ENCODE data around the gene IZUMO1. TPM values are rescaled to one million over a fixed set of nuclear protein-coding genes. Genes with fewer than 3 reads are reported as not detected.

Gene IZUMO1
- total and polyA plus RNA-seq, 9 of the 15 experiments (the other 6 are each of a cell fraction or from before 2014, with no cell fraction given) = 0.14 to 2.1 (median 0.73) TPM

GRCh38 chr19:48779636-48780035 is 32.9 kb upstream of the IZUMO1 start (continued):
- no peak for TF ChIP-seq ZNF318 (IDR thresholded peaks at IDR 0.05; ENCODE audit: borderline replicate concordance in 1 of 2, low read depth in 1 of 2)
- TF ChIP-seq MEIS2 (IDR thresholded peaks at IDR 0.05; ENCODE audit: partially characterized antibody) = no peak
- no peak for TF ChIP-seq MED1 (CRISPR knock-in tag; IDR thresholded peaks at IDR 0.05; ENCODE audit: borderline replicate concordance)
- TF ChIP-seq BRF2 (IDR thresholded peaks at IDR 0.05; ENCODE audit: borderline replicate concordance, insufficient read depth, insufficient read length) = no peak
